GM23338 (cell line): ENCODE data around the gene DAW1. TPM values are rescaled to one million over a fixed set of nuclear protein-coding genes. Genes with fewer than 3 reads are reported as not detected.

Source experiments
- ATAC-seq: fragments of 200-7000 bp; cut with Tn5 transposase; 3 replicates; pipeline ENCODE4 v1.9.1; 2020
- DNase-seq: peaks from one replicate; pipeline ENCODE4 v3.0.0-alpha.2; 2015; ENCODE audit warnings: low spot score
- H2AFZ ChIP-seq: fragments of 200-600 bp; sonication (generic); 2 replicates; pipeline ENCODE4 v1.8.0; 2016; ENCODE audit warnings: antibody characterized with exemption, mild to moderate bottlenecking, moderate library complexity
- H3F3A ChIP-seq: fragments of 200-600 bp; sonication (generic); replicated peaks from 2 replicates; pipeline ENCODE4 v1.8.0; 2017; ENCODE audit warnings: antibody characterized with exemption, mixed run types, low read depth
- H3K27ac ChIP-seq: fragments of 200-600 bp; sonication (generic); 2 replicates; pipeline ENCODE4 v1.6.1; 2016; ENCODE audit warnings: low read depth
- H3K27me3 ChIP-seq: fragments of 200-600 bp; sonication (generic); 2 replicates; pipeline ENCODE4 v1.8.0; 2016; ENCODE audit warnings: mild to moderate bottlenecking, mixed run types, moderate library complexity; ENCODE audit not compliant: insufficient read depth
- H3K36me3 ChIP-seq: fragments of 200-600 bp; sonication (generic); 2 replicates; pipeline ENCODE4 v1.8.0; 2016; ENCODE audit warnings: mild to moderate bottlenecking; ENCODE audit not compliant: insufficient read depth
- H3K4me1 ChIP-seq: fragments of 200-600 bp; sonication (generic); 2 replicates; pipeline ENCODE4 v1.8.0; 2016; ENCODE audit warnings: mild to moderate bottlenecking, moderate library complexity; ENCODE audit not compliant: insufficient read depth
- H3K4me2 ChIP-seq: fragments of 200-600 bp; sonication (generic); 2 replicates; pipeline ENCODE4 v1.7.1; 2017; ENCODE audit warnings: mixed run types
- H3K4me3 ChIP-seq: fragments of 200-600 bp; sonication (generic); 2 replicates; pipeline ENCODE4 v1.6.1; 2016; ENCODE audit warnings: mixed run types
- H3K79me2 ChIP-seq: fragments of 200-600 bp; sonication (generic); replicated peaks from 2 replicates; pipeline ENCODE4 v1.8.0; 2017; ENCODE audit warnings: mild to moderate bottlenecking; ENCODE audit not compliant: insufficient read depth
- H3K9me2 ChIP-seq: fragments of 200-600 bp; sonication (generic); 2 replicates; pipeline ENCODE4 v1.8.0; 2017; ENCODE audit not compliant: insufficient read depth
- H4K20me1 ChIP-seq: fragments of 200-600 bp; sonication (generic); replicated peaks from 2 replicates; pipeline ENCODE4 v1.8.0; 2017; ENCODE audit warnings: mild to moderate bottlenecking; ENCODE audit not compliant: insufficient read depth
- H3K27ac Mint-ChIP-seq: 2 replicates; pipeline ENCODE4 v1.8.0; 2020; ENCODE audit warnings: inconsistent platforms, mild to moderate bottlenecking, moderate library complexity, mixed read lengths
- H3K27me3 Mint-ChIP-seq: 3 replicates; pipeline ENCODE4 v1.8.0; 2022; ENCODE audit warnings: low read depth, mild to moderate bottlenecking, moderate library complexity, mixed read lengths, inconsistent platforms; ENCODE audit not compliant: insufficient read depth, poor library complexity
- H3K36me3 Mint-ChIP-seq: 3 replicates; pipeline ENCODE4 v1.8.0; 2021; ENCODE audit warnings: low read depth, mild to moderate bottlenecking, inconsistent platforms, moderate library complexity, mixed read lengths
- H3K4me1 Mint-ChIP-seq: 3 replicates; pipeline ENCODE4 v1.8.0; 2020; ENCODE audit warnings: mild to moderate bottlenecking, inconsistent platforms, mixed read lengths
- H3K4me3 Mint-ChIP-seq: 3 replicates; pipeline ENCODE4 v1.8.0; 2021; ENCODE audit warnings: moderate library complexity, mild to moderate bottlenecking, inconsistent platforms, mixed read lengths
- H3K9me3 Mint-ChIP-seq: 3 replicates; pipeline ENCODE4 v1.8.0; 2020; ENCODE audit warnings: moderate library complexity, mild to moderate bottlenecking, inconsistent platforms, mixed read lengths
- CREB1 ChIP-seq: fragments of 250-450 bp; sonication (Bioruptor Pico); IDR thresholded peaks from 2 replicates; pipeline ENCODE4 v1.5.0; 2020; ENCODE audit warnings: low read depth, mild to moderate bottlenecking, moderate library complexity
- ETS1 ChIP-seq: IDR thresholded peaks from 2 replicates; pipeline ENCODE4 v1.6.1; 2016; ENCODE audit warnings: antibody characterized with exemption
- EZH2 ChIP-seq: fragments of 200-600 bp; sonication (generic); IDR thresholded peaks from one replicate; pipeline ENCODE4 v1.8.0; 2017; ENCODE audit warnings: antibody characterized with exemption, mild to moderate bottlenecking, low read depth; ENCODE audit not compliant: unreplicated experiment
- JUNB ChIP-seq: IDR thresholded peaks from one replicate; pipeline ENCODE4 v1.6.1; 2016; ENCODE audit warnings: antibody characterized with exemption; ENCODE audit not compliant: unreplicated experiment
- POLR2AphosphoS5 ChIP-seq: IDR thresholded peaks from 2 replicates; pipeline ENCODE4 v1.6.1; 2016; ENCODE audit warnings: antibody characterized with exemption, low read depth
- STAT1 ChIP-seq: IDR thresholded peaks from one replicate; pipeline ENCODE4 v1.6.1; 2016; ENCODE audit warnings: antibody characterized with exemption; ENCODE audit not compliant: unreplicated experiment
- ZNF114 ChIP-seq: fragments of 250-450 bp; sonication (Bioruptor Pico); IDR thresholded peaks from 2 replicates; pipeline ENCODE4 v1.5.0; 2020; ENCODE audit warnings: mild to moderate bottlenecking, moderate library complexity
- ZNF331 ChIP-seq: fragments of 250-450 bp; sonication (Bioruptor Pico); IDR thresholded peaks from 2 replicates; pipeline ENCODE4 v1.5.0; 2020; ENCODE audit warnings: low read depth, mild to moderate bottlenecking, moderate library complexity
- polyA plus RNA-seq: library from polyadenylated mRNA; unstranded; fragments of >200 nt; fragmentation: Nextera tagmentation; extraction: Ambion mirVana; gene quantifications from 2 replicates; pipeline ENCODE4 v1.2.1, GENCODE V29; 2016
- total RNA-seq: library from RNA; depleted of rRNA; stranded (reverse); fragments of >200 nt; shearing (Covaris generic); gene quantifications from 2 replicates; pipeline ENCODE4 v1.2.3, GENCODE V29; 2014
- TF ChIP-seq, protein P1 (sequence below): fragments of 250-450 bp; sonication (Bioruptor Pico); IDR thresholded peaks from 2 replicates; pipeline ENCODE4 v1.5.0; 2020; ENCODE audit warnings: mild to moderate bottlenecking, moderate library complexity
- TF ChIP-seq, protein P2 (sequence below), 2 experiments: fragments of 200-600 bp in 1 of 2; sonication (generic) in 1 of 2; conservative IDR thresholded peaks; 2 replicates each; pipeline versions ENCODE4 v1.5.1 to v1.6.1; 2016 to 2017; ENCODE audit warnings: antibody characterized with exemption in 2 of 2, low read depth in 2 of 2, mild to moderate bottlenecking in 2 of 2, moderate library complexity in 1 of 2
- TF ChIP-seq, protein P3 (sequence below): IDR thresholded peaks from one replicate; pipeline ENCODE4 v1.6.1; 2018; ENCODE audit warnings: antibody characterized with exemption; ENCODE audit not compliant: unreplicated experiment

The DAW1 gene
- total and polyA plus RNA-seq, 2 experiments from 2014 or later = 0.71 to 2.0 TPM

- TF ChIP-seq ETS1 = no peak
- TF ChIP-seq STAT1 = no peak
- no peak for TF ChIP-seq ZNF331 (CRISPR knock-in tag)
- TF ChIP-seq POLR2AphosphoS5 = no peak
- TF ChIP-seq, protein P1, sequence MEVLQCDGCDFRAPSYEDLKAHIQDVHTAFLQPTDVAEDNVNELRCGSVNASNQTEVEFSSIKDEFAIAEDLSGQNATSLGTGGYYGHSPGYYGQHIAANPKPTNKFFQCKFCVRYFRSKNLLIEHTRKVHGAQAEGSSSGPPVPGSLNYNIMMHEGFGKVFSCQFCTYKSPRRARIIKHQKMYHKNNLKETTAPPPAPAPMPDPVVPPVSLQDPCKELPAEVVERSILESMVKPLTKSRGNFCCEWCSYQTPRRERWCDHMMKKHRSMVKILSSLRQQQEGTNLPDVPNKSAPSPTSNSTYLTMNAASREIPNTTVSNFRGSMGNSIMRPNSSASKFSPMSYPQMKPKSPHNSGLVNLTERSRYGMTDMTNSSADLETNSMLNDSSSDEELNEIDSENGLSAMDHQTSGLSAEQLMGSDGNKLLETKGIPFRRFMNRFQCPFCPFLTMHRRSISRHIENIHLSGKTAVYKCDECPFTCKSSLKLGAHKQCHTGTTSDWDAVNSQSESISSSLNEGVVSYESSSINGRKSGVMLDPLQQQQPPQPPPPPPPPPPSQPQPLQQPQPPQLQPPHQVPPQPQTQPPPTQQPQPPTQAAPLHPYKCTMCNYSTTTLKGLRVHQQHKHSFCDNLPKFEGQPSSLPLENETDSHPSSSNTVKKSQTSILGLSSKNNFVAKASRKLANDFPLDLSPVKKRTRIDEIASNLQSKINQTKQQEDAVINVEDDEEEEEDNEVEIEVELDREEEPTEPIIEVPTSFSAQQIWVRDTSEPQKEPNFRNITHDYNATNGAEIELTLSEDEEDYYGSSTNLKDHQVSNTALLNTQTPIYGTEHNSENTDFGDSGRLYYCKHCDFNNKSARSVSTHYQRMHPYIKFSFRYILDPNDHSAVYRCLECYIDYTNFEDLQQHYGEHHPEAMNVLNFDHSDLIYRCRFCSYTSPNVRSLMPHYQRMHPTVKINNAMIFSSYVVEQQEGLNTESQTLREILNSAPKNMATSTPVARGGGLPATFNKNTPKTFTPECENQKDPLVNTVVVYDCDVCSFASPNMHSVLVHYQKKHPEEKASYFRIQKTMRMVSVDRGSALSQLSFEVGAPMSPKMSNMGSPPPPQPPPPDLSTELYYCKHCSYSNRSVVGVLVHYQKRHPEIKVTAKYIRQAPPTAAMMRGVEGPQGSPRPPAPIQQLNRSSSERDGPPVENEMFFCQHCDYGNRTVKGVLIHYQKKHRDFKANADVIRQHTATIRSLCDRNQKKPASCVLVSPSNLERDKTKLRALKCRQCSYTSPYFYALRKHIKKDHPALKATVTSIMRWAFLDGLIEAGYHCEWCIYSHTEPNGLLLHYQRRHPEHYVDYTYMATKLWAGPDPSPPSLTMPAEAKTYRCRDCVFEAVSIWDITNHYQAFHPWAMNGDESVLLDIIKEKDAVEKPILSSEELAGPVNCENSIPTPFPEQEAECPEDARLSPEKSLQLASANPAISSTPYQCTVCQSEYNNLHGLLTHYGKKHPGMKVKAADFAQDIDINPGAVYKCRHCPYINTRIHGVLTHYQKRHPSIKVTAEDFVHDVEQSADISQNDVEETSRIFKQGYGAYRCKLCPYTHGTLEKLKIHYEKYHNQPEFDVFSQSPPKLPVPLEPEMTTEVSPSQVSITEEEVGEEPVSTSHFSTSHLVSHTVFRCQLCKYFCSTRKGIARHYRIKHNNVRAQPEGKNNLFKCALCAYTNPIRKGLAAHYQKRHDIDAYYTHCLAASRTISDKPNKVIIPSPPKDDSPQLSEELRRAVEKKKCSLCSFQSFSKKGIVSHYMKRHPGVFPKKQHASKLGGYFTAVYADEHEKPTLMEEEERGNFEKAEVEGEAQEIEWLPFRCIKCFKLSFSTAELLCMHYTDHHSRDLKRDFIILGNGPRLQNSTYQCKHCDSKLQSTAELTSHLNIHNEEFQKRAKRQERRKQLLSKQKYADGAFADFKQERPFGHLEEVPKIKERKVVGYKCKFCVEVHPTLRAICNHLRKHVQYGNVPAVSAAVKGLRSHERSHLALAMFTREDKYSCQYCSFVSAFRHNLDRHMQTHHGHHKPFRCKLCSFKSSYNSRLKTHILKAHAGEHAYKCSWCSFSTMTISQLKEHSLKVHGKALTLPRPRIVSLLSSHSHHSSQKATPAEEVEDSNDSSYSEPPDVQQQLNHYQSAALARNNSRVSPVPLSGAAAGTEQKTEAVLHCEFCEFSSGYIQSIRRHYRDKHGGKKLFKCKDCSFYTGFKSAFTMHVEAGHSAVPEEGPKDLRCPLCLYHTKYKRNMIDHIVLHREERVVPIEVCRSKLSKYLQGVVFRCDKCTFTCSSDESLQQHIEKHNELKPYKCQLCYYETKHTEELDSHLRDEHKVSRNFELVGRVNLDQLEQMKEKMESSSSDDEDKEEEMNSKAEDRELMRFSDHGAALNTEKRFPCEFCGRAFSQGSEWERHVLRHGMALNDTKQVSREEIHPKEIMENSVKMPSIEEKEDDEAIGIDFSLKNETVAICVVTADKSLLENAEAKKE (CRISPR knock-in tag) = no peak
- TF ChIP-seq ZNF114 = no peak
Measured at GRCh38 chr2:227846831-227847230, 24.6 kb upstream of the DAW1 start (continued).

DNA sequence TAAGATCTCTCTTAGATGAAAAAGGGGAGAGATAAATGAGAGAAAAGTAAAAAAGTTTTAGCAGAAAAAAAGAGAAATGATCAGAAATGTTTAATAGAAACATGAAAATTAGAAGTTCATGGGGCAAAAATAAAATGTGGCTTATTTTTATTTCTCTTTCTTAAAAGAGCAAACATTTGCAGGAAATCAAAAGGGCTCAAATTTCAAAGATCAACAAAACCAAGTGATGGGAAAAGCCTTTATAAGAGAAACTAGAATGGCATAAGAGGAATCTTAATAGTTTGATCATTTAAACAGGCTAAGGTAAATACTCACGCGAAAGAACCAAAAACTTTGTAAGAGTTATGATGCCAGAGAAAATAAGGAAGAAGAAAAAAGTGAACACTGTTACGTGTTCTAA lies 23.3 kb upstream of the DAW1 start:
- Histone ChIP-seq H3K9me2 (0 out of 2 replicates have a peak, but pooled peaks cover 3% of the 10 kb centered on the region), H3K36me3 (no peaks in the 10 kb centered on the region), H3K79me2 (no peaks in the 10 kb centered on the region), H3K4me1 (peaks cover 11% of the 10 kb centered on the region; the same call in 1 of the 2 replicates), H3F3A (no peaks in the 10 kb centered on the region), H2AFZ (peak overlapping the region; percentile 81; the same call in 1 of the 2 replicates), H4K20me1 (no peaks in the 10 kb centered on the region), H3K27ac (no peak overlapping the region), H3K4me3 (no peak overlapping the region), H3K4me2 (0 out of 2 replicates have a peak overlapping the region, but pooled peaks have one; percentile 16), H3K27me3 (no peaks in the 10 kb centered on the region)
- Mint-ChIP-seq H3K27ac (no peak overlapping the region), H3K9me3 (peaks cover 3% of the 10 kb centered on the region; the same call in 1 of the 3 replicates), H3K27me3 (peaks cover 4% of the 10 kb centered on the region), H3K4me3 (no peak overlapping the region), H3K36me3 (no peaks in the 10 kb centered on the region), H3K4me1 (peaks cover 21% of the 10 kb centered on the region)
- DNase-seq (no peak), ATAC-seq (no peak)
- TF ChIP-seq JUNB = no peak
- no peak for TF ChIP-seq POLR2AphosphoS5
- TF ChIP-seq ETS1 = no peak
- TF ChIP-seq EZH2 = no peak
- no peak for TF ChIP-seq ZNF114
- TF ChIP-seq, protein P2, sequence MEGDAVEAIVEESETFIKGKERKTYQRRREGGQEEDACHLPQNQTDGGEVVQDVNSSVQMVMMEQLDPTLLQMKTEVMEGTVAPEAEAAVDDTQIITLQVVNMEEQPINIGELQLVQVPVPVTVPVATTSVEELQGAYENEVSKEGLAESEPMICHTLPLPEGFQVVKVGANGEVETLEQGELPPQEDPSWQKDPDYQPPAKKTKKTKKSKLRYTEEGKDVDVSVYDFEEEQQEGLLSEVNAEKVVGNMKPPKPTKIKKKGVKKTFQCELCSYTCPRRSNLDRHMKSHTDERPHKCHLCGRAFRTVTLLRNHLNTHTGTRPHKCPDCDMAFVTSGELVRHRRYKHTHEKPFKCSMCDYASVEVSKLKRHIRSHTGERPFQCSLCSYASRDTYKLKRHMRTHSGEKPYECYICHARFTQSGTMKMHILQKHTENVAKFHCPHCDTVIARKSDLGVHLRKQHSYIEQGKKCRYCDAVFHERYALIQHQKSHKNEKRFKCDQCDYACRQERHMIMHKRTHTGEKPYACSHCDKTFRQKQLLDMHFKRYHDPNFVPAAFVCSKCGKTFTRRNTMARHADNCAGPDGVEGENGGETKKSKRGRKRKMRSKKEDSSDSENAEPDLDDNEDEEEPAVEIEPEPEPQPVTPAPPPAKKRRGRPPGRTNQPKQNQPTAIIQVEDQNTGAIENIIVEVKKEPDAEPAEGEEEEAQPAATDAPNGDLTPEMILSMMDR (conservative IDR thresholded peaks at IDR 0.05; ENCODE audit: low read depth in 2 of 2) = no peak
- no peak for TF ChIP-seq CREB1 (CRISPR knock-in tag)
- TF ChIP-seq, protein P3, sequence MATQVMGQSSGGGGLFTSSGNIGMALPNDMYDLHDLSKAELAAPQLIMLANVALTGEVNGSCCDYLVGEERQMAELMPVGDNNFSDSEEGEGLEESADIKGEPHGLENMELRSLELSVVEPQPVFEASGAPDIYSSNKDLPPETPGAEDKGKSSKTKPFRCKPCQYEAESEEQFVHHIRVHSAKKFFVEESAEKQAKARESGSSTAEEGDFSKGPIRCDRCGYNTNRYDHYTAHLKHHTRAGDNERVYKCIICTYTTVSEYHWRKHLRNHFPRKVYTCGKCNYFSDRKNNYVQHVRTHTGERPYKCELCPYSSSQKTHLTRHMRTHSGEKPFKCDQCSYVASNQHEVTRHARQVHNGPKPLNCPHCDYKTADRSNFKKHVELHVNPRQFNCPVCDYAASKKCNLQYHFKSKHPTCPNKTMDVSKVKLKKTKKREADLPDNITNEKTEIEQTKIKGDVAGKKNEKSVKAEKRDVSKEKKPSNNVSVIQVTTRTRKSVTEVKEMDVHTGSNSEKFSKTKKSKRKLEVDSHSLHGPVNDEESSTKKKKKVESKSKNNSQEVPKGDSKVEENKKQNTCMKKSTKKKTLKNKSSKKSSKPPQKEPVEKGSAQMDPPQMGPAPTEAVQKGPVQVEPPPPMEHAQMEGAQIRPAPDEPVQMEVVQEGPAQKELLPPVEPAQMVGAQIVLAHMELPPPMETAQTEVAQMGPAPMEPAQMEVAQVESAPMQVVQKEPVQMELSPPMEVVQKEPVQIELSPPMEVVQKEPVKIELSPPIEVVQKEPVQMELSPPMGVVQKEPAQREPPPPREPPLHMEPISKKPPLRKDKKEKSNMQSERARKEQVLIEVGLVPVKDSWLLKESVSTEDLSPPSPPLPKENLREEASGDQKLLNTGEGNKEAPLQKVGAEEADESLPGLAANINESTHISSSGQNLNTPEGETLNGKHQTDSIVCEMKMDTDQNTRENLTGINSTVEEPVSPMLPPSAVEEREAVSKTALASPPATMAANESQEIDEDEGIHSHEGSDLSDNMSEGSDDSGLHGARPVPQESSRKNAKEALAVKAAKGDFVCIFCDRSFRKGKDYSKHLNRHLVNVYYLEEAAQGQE = no peak
